HTERT RPE-1 (cell line): Measurements from ENCODE around the gene OR11H7.
"Not testable (repeated sequence)": the region's sequence is repeated elsewhere in the genome, so short reads cannot be mapped to it uniquely, and the experiment has no call there.

ENCODE experiments used
- in situ Hi-C: fragments of 300-500 bp; cut with MboI; formaldehyde crosslinking; loops from 4 replicates; pipeline ENCODE4 v1.14.3; 2020; ENCODE audit warnings: low sequenced_read_pairs

Gene OR11H7

DNA sequence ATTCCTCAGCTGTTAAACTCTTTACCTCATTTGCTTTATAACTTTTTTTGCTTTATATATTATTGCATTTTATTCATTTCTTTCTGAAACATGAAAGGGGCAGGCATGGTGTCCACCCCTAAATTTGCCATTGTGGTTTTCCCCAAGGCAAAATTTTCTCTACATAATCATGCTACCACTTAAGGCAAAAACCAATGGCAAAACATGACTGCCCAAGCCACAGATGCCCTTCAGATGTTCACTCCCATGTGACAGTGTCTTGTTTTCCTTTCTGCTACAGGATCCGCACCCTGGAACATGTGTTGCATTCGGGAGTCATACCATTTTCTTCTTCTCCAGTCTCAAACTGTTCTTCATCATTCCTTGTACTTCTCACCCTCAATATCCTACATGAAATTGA is 48.6 kb downstream of the OR11H7 start:
- in situ Hi-C loops, result no loop called here

DNA sequence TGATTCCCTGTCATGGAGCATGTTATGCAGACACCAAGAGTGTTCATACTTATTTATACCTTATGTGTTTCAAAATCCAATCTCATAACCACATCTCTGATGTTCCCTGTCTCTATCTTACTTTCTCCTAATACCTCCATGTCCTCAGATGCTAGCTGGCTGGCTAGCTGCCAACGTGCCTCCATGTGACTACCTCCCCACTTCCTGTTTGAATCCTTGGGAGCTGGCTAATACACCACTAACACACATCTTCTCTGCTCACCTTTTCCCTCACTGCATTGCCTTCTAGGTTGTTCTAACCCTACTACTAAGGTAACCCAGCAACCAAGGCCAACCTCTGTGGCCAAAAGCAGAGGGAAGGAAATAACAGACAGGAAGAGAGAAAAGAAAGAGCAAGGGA is 49.6 kb downstream of the OR11H7 start:
- in situ Hi-C loops, result no loop called here

DNA sequence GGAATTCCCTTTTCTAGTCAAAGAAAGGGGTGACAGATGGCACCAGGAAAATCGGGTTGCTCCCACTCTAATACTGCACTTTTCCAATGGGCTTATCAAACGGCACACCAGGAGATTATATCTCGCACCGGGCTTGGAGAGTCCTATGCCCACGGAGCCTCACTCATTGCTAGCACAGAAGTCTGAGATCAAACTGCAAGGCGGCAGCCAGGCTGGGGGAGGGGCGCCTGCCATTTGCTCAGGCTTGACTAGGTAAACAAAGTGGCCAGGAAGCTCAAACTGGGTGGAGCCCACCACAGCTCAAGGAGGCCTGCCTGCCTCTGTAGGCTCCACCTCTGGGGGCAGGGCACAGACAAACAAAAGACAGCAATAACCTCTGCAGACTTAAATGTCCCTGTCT is 51.5 kb downstream of the OR11H7 start:
- in situ Hi-C loops, result not testable (repeated sequence)
